HT1080 (cell line): Measurements from ENCODE around the gene MLIP. TPM values are rescaled to one million over a fixed set of nuclear protein-coding genes. Genes with fewer than 3 reads are reported as not detected.
A peak's percentile ranks its signal among the peaks of the same experiment; 100 is the strongest.
"Not testable (repeated sequence)": the region's sequence is repeated elsewhere in the genome, so short reads cannot be mapped to it uniquely, and the experiment has no call there.

Source experiments
- DNase-seq: peaks from one replicate; pipeline ENCODE4 v3.0.0-alpha.2; 2015; ENCODE audit warnings: low read depth
- total RNA-seq: library from RNA; depleted of rRNA; stranded (reverse); fragments of >200 nt; shearing (Covaris generic); gene quantifications from 2 replicates; pipeline ENCODE4 v1.2.3, GENCODE V29; 2014

MLIP gene
- total RNA-seq, 1 experiment from 2014 or later: not detected

DNA sequence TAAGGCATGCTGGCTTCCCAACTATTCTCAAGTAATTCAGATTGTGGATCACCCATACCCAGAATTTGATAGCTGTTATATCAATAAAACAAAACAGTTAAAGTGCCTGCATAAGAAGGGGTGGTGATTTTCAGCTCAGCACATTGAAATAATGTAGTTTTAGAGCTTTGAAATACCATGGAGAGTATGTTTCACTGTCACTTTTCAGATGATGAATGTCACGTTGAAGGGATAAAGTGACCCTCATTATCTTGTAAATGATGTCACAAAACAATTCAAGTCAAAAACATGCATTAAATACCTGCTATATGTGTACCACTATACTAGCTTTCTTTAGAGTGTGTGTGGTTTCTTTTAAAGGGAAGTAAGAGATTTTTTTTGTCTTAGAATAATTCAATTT is 27.6 kb downstream of the MLIP start:
- no peak for DNase-seq

DNA sequence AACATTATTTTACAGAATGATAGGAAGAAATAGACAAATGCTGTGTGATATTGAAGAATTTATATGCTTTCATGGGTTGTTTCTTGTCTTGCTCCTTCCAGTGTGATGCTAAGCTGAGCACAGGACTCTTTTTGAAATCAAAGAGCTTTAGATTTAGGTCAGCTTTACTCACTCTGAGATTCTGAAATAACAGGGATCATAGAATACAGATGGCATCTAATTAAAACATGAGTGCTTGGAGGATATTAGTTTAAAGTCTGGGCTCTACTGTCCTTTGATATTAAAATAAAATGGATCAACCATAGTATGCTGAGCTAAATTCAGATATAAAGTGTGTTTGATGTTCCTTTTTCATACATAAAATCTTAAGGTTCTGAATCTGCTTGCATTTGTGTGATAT is 29.6 kb downstream of the MLIP start:
- DNase-seq: no peak

DNA sequence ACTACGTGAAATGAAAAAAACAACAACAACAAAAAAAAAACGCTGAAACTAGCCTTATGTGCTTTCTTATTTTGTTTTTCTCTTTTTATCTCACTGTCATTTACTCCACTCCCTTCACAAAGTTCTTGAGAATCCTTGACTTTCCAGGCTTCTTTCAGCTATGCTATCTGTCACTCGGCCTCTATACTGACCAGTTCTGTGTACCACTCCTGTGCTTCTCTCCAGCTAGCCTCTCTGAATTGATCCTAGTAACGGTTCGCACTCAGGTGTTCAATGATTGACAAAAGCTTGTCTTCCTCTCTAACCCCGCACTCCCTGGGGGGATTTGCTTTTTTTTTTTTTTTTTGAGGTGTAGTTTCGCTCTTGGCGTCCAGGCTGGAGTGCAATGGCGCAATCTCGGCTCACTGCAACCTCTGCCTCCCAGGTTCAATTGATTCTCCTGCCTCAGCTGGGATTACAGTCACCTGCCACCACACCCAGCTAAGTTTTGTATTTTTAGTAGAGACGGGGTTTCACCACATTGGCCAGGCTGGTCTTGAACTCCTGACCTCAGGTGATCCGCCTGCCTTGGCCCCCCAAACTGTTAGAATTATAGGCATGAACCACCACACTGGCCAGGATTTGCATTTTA is 31.8 kb downstream of the MLIP start:
- no peak for DNase-seq

DNA sequence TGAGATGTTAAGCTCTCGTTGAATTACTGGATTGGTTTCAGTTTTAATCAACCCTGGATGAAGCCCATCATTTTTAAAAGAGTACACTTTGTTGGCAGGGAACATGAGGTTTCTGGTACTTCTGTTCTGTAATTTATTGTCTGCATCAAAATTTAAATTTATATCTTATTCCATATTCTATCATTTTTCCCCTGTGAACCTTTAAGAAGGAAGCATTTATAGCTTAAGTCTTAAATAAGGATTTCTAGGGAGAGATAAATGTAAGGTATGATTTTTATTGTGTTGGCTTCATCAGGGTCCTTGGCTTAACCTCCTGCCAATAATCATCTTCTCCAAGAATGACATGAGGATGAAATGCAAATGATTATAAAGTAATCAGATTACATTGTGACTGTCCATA is 40.6 kb downstream of the MLIP start:
- DNase-seq: no peak

DNA sequence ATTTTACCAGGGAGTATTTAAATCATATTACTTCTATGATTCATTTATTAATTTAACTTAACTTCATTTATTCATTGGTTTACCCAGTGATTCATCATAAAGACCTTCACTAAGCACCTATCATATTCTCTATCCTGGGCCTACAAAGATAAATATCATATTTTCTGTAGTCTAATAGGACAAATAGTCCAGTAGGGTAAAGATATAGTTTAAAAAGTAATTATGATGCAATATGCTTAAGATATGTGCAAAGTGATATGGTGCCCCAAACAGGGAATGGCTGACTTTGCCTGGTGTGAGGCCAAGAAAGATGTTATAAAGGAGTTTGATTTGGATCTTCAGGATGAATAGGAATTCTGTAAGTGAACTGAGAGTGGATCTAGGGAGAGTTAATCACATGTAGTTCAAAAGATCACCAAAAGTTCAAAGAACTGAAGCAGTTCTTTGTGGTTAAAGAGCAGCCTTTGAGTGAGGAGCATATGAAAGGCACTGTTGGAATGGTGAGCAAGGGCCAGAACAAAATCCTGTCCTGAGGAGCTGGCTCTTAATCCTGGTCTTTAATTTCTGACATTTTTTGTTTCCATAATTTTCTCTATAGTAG is 45.5 kb downstream of the MLIP start:
- DNase-seq: no peak

DNA sequence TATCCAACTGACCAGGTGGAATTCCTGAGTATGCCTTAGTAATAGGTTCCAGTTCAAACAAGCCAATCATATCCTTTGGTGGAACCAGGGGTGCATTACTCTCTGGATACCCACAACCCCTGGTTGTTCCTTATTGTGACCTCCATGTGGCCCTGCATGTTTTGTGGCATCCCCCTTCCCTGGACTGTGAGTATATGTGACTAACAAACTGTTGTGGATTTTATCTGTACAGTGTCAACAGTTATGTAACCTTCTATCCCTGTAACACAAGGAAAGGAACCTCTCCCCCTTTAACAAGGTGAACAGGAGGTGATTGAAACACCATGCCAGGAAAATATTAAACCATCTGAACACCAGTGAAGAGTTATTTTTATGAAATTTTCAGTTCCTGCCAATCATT is 46.2 kb downstream of the MLIP start:
- DNase-seq: no peak

DNA sequence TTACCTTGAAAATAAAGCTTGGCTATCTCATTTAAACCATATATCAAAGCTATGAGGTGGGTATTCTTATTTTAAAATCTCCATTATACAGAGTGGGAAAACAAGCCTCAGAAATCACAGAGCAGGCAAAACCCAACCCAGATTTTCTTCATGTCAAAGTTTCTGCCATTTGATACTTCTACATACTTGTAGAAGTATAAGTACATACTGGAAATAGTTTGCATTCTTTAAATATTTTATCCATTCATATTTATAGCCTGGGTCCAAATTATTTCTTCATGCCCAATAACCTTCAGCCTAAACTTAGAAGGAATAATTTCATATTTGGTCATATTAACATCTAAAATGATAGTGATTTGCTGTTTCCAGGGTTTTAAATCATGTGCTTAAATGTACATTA is 61.8 kb downstream of the MLIP start:
- DNase-seq: no peak

DNA sequence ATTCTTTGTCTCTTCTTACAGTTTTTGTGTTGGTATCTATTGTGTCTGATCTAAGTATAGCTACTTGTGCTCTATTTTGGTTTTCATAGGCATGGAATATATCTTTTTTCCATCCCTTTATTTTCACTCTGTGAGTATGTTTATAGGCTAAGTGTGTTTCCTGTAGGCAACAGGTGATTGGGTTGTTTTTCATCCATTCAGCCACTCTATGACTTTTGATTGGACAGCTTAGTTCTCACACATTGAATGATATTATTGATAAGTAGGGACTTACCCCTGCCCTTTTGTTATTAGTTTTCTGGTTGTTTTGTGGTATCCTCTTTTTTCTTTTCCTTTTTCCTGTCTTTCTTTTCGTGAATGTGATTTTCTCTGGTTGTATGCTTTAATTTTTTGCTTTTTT is 67.9 kb downstream of the MLIP start:
- DNase-seq: no peak

DNA sequence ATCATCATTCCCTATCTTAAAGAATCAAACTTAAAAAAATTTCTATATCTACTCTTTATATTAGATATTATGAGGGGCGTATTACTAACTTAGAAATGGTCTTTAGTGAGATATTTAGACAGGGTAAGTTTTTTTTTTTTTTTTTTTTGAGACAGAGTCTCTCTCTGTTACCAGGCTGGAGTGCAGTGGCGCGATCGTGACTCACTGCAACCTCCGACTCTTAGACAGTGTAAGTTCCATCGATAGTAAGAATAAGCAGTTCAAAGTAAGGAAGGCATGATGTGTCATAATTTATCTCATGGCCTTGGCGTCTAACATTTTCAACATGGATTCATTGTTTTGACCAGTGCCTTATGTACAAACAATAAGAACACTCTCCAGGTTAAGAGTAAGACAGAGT is 72.4 kb downstream of the MLIP start:
- no peak for DNase-seq

DNA sequence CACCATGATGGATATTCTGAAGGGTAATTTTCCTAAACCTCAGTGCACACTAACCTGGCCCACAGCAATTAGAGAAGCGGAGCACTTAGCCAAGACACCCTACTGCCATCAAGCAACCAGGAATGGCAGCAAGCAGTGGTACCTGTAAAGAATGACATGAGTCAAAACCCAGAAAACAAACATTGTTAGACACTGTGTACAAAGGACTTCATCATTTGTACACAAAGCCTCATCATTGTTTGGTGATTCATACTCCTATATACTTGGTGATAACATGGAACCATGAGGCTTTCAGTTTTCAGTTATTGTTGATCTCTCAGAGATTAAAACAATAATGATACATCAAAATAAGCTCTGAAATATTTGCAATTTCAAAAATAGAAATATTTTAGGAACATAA is 74.6 kb downstream of the MLIP start:
- no peak for DNase-seq

DNA sequence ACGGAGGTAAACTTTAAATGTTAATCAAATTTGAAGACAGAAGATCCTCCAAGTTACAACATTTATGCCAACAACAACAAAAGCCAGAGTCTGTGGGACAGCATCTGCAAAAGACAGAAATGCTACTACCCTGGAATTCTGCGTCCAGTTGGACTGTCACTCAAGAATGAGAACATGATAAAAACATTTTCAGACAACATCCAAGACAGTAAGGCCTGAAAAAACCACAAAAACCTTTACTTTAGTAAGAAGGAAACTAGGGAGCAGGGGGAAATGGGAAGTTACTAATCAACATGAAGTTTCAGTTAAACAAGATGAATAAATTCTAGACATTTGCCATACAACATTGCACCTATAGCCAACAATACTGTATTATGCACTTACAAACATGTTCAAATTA is 77.6 kb downstream of the MLIP start:
- no peak for DNase-seq

DNA sequence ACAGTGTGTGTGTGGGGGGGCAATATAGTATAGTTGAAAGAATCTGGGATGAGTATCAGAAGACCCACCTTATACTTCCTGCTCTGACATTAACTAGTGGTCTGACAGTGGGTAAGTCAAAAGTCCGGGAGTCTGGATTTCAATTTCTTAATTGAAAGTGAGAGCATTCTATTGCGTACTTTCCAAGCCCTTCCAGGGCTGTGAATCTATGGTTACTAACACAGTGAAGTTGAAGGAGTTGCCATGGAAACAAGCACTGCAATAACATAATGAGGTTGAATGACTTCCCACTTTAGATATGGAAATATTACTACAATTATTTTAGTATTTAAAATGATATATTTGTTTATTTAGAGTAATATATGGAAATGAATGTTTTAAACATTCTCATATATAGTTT is 80.2 kb downstream of the MLIP start:
- no peak for DNase-seq

DNA sequence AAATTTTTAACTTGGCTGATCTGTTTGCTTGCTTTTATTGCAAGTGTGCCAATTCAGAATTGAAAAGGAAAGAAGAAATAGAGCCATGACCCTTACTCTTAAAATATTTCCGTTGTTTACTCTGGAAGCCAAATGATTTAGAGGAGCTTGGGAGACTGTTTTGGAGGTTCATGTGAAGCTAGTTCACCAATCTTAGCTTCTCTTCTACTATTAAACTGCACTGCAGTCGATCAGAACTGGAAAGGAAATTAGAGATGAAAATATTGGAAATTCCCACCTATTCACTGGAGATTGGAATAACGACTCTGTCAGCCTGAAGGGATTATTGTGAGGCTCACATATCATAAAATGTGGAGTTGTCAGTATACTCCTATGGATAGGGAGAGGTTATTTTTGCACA is 81.8 kb downstream of the MLIP start:
- DNase-seq: no peak

DNA sequence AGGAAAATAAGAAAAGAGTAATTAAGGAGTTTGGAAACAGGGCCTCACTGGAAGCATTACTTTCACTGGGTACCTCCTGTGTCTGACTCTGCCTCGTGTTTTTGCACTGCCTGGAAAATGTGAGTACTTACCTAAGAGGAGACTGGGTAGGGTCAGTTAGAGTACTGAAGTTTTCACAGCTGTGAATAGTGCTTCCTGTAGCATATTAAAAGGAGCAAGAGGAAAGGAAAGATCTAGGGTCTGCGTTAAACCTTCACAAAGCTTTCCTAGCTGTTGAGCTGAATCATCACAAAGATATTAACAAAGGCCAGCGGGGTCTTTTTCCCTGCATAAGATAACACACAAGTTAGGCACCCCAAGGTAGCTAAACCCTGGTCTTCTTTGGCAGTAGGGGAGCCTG is 82.3 kb downstream of the MLIP start:
- DNase-seq: no peak

DNA sequence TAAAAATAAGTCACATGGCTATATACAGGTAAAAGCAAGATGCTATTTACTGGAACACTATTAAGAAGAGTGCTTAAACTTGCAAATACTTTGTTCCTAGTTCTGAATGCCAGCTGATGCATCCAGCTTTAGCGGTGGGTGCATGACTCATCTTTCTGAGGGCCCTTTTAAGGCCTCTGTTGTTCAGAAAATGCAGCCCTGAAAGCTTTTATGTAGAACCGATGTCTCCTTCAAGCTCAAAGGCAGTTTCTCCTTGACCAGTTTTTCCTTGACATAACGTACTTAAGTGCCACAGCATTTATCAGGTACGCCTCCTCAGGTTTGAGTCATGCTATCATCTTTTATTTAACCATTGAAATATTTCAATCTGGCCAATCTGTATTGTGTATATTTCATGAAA is 82.8 kb downstream of the MLIP start:
- peak; percentile 62 for DNase-seq

DNA sequence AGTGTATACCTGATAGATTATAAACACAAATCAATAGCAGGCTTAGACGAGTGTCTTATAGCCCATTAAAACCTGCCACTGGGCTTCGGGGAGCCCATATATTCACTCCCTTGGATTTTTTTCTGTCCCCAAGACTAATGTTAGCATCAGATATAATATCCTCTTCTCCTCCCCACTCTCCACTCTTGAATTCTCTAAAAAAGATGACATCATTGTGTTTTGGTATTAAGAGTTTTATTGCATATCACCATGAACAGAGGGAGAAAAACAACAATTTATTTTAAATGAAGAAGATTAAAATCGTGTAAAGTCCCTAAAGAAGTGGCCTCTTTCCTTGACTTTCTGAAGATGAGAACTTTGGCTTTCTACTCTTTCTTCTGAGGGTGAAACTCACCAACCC is 84.4 kb downstream of the MLIP start:
- DNase-seq: no peak

DNA sequence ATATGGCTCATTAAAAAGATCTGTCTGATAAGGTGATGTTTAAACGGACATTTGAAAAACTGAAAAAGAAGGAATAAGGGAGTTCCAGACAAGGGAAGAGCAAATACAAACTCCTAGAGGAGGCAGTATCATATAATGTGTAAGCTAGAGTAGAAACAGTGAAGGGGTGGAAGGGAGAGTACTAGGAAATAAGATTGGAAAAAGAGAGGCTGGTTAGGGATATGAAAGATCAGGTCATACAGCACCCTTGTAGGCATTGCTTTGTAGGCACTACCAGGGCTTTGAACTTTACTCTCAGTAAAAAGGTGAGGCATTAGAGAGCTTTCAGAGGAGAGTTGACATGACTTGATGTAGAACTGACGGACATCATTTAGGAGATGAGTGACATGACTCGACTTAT is 85.7 kb downstream of the MLIP start:
- no peak for DNase-seq

DNA sequence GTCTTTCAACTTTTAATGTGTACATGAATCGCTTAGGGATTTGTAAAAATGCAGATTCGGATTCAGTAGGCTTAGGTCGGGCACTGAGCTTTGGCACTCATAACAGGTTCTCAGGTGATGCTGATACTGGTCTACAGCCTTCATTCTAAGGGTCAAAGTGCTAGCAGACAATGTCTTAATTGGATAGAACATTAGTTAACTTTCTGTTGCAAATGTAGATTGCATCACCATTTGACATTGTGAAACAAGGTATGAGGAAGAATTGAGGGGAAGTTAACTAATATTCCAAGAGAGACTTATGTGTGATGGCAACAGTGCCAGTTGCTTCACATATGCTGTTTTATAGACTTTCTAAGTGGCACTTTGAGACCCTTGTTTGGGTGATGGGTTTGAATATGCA is 86.9 kb downstream of the MLIP start:
- DNase-seq: no peak

DNA sequence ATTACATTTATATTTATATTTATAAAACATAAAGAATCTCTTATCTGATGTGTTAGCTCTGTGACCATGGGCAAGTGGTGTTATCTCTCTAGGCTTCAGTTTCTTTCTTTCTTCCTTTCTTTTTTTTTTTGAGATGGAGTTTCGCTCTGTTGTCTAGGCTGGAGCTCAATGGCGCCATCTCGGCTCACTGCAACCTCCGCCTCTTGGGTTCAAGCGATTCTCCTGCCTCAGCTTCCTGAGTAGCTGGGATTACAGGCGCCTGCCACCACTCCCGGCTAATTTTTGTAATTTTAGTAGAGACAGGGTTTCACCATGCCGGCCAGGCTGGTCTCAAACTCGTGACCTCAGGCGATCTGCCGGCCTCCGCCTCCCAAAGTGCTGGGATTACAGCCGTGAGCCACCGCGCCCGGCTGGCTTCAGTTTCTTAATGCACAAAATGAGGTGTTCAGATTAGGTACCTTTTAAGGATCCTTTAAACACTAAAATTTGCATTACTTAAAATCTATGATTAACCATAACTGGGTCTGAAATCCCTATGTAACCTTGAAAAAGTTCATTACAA is 92.3 kb downstream of the MLIP start:
- DNase-seq: not testable (repeated sequence)

DNA sequence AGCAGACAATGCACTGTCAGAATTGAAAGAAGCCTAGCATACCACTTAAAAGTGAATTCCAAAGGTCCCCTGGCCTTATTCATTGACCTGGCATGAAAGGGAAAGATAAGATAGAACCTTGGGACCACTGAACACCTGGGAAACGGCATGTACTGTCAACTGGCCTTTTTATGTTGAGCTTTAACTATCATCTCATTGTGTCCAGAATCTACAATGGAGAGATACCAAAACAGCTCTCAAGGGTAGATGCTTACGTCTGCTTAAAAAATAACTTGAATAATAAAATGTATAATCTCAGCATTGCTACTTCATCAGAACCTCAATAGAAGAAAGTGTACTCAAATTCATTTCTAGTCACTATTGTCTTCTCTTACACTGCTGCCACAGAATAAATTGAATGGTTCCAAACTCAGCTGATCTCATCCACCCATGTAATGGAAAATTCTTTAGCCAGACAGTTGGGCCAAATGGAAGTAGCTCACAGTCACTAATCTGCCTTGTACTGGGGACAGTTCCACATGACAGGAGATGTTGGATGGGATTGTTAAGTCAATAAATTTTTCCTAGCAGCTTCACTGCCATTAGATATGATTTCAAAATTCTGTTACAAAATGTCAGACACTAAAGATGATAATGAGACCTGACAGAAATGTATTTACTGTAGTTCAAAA is 93.8 kb downstream of the MLIP start:
- no peak for DNase-seq

DNA sequence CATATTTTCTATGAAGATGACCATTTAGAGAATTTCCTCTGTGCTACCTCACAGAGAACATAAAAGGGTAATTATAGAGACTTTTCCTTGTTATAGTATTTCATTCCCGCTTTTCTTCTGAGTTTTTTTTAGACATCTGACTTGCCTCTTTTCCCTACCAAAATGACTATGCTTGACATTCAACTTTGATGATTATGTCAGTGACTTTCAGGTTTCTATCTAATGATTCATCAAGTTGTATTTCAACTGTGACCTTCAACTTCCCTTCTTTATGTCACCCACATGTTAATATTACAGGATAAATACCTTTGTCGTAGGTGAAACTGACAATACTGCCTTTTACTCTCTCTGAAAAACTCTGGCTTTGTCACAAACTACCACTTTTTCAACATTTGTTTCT is 95.3 kb downstream of the MLIP start:
- peak; percentile 28 for DNase-seq

DNA sequence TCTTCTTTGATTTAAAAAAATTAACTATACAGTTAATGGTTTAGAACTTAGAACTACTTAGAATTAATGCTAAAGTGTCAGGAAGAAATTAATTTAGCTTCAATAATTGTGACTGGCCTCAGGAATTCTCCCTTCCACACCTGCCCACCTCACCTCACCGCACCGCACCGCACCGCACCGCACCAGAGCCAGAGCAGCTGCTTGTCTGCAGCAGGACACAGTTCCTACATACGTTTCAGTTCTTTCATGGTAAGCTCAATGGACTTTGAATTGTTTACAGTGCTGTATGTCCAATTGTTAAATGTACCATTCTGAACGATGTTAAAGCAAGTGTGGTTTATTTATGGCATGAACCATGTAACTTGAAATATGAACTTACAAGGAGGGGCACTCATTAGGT is 98.7 kb downstream of the MLIP start:
- DNase-seq: not testable (repeated sequence)

DNA sequence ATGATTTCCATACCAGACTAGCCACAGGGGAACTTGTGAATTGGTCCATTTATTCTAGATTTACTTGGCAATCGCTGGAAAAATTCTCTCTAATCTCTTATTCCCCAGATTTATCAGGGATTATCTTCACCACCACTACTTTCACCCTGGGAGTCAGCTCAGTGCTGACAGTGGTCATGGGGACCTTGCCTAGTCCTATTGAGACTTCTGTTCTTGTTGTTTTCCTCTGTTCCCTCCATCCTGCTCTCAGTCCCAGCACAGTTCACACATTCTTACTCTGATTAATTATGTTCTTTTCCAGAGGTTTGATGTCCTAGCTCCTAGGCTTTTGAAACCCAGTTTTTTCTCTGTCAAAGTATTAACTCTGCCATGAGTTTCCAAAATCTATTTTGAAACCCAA is 103.0 kb downstream of the MLIP start:
- DNase-seq: no peak
